HG03139 (cell line): Measurements from ENCODE around the gene U2AF2.

Experiments used
- ATAC-seq: cut with Tn5 transposase; IDR thresholded peaks from one replicate; pipeline ENCODE4 v1.9.1; 2021; ENCODE audit not compliant: unreplicated experiment

U2AF2 gene

GRCh38 chr19:55642153-55643002, 12.5 kb upstream of the U2AF2 start:
- ATAC-seq: no peak

DNA sequence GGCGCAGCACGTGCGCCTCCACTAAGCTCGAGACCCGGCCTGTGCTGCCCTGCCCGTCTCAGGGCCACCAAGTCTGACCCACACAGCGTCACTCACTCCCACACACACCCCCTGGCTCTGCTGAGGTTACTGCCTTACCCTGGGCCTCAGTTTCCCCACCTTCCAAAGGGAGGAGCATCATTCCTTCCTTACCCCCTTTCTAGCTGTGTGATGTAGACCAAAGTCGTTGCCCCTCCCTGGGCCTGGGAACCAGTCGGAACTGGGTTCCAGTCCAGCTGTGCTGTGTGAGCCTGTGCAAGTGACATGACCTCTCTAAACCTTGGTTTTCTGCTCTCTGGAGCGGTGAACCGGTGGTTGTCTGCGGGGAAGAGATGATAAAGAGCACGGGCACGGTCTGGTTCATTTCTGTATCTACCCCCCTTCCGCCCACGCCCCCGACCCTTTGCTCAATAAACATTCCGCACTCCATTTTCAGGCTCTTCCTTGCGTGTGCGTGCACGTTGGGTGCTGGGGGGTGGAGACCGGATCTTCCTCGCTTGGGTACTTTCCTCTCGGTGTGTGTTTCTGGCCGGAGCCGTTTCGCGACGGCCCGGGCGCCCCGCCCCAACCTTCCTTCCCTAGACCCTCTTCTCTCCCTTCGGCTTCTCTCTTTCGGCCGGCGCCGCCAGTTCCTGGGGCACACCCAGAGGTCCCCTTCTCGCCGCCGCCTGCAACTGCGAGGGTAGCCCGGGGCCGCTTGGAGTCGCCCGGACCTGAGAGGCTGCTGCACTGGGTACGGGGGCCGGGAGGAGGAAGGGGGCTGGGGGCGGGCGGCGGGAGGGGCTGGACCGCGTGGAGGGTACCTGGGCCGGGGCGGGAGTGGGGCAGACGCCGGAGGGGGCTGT, 11.6 kb upstream of the U2AF2 start, which contains the start of gene ZNF581:
Gene ZNF581 (plus strand): TSS at position 647 of the 884 bp plus-strand sequence. CDS start 923 bp downstream, outside the sequence.
- peak; percentile 32 for ATAC-seq

DNA sequence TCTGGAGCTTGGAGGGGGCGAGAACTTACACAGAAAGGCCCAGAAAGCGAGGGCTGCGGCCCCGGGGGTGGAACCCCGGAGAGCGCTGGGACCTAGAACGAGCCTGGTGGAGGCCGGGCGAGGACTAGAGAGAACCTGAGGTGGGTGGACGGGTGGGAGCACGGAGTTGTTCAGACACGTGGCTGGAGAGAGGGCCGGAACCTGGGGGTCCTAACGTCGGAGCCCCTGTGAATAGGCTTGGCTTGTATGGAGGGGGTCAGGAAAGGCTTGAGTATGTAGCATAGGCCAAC, 11.0 kb upstream of the U2AF2 start:
- ATAC-seq: no peak

- no peak for ATAC-seq
Measured at GRCh38 chr19:55644191-55644833, 10.5 kb upstream of the U2AF2 start.

GRCh38 chr19:55644842-55645511, 9.9 kb upstream of the U2AF2 start:
- no peak for ATAC-seq

DNA sequence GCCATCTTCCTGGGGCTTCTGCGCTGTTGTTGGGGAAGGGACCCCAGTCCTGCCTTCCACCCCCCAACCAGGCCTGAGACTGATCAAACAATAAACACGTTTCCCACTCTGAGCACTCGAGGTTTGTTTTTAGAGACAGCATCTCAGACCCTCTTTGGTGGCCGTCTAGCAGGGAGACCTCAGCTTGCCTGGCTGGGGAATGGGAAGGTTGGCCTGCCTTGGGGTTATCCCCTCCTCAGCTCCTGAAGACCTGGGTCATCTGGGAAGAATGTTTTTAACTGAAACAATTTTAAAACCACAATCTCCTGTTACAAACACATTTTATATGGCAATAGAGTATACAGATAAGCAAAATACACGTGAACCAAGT, 9.3 kb upstream of the U2AF2 start:
- ATAC-seq: no peak

- no peak for ATAC-seq
Measured at GRCh38 chr19:55646889-55647731, 7.7 kb upstream of the U2AF2 start.

DNA sequence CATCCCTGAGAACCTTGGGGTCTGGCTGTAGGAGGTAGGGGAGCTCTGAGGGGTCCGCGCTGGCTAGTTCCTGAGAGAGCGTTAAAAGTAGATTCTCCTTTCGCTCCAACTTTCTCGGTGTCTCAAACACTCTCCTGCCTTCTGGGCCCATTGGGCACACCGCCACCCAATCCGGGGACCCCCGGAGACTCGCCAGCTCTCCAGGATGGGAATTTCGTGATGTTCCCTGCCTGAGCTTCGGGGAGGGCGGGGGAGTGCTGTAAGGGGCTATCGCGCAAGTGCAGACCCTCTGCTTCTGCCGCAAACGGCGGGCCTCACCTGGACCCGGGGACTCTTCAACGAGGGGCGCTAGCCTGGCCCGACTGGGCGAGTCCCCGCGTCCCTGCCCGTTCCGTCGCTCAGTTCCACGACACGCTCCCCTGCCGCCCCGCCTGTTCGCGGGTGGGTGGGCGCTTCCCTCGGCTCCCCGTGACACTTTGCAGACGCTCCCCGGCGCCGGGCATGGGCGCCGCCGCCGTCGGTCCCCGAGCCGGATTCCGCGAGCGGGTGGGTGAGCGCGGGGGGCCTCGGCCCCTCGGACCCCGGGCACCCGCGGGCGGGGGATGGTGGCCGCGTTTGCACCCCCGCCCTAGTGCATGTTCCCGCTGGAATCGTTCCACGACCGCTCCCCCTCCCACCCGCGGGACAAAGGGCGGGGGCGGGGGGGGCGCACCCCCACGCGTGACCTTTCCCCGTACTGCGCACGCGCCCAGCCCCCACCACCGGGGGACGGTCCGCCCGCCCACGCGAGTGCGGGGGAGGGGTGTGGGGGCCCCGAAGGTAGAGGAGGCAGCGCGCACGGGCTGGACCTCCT, 6.9 kb upstream of the U2AF2 start, which contains the start of gene CCDC106:
Gene CCDC106 (plus strand): TSS at position 481 of the 853 bp plus-strand sequence. CDS start 835 bp downstream, outside the sequence.
- no peak for ATAC-seq

DNA sequence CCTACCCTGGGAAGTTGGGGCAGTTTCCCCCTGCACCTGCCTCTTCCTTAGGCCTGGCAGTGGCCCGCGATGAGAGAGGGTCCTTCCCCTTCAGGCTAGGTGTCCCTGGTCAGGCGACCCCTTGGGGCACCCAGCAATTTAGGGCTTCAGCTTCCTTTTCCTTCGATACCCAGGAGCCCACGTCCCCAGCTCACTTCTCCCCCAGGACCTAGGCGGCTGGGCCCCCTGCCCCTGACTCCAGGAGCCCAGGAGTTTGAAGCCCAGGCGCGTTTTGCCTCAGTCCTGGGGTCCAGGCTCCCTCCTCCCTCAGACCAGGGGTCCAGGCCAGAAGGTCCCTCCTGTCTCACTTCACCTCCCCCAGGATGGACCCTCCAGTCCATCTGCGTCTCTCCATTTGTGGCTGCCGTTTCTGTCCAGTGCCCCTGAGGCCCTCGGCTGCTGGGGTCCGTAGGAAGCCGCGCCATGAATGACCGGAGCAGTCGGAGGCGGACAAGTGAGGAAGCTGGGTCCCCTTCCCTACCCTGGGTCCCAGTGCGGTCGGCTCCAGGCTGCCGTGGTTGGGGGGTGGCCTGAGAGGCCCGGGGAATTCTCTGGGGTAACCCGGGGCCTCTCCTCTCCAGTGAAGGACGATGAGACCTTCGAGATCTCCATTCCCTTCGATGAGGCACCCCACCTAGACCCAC, 6.1 kb upstream of the U2AF2 start:
- ATAC-seq: no peak

DNA sequence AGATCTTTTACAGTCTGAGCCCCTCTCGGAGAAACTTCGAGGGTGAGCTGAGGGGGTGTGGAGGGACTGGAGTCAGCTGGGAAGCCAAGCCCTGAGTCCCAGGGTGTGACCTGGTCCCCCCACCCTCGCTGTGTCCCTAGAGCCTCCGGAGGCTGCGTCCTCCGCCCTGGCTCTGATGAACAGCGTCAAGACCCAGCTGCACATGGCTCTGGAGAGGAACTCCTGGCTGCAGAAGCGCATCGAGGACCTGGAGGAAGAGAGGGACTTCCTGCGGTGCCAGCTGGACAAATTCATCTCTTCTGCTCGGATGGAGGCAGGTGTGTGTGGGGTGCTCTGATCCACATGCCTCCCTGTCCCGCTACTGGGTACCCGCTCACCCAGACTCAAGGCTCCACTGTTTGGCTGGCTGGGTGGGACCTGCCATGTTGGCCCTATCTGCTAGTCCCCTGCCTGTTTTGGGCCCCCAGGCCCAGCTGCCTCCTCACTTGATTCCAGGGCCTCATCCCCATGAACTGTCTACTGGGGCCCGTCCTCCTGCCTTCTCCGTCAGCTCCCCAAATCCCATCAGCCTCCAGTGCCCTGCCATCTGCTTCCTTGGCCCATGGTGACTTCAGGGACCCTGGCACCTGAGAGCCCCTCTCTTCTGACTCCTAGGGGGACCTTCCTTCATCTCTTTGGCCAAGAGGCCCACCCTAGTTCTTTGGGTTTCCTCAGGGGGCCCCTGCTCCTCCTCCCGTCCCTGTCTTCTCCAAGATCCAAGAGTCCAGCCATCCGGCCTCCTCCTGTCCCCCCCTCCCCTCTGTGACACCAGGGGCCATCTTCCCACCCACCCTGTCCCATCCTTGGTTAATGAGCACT, 5.3 kb upstream of the U2AF2 start:
- no peak for ATAC-seq

DNA sequence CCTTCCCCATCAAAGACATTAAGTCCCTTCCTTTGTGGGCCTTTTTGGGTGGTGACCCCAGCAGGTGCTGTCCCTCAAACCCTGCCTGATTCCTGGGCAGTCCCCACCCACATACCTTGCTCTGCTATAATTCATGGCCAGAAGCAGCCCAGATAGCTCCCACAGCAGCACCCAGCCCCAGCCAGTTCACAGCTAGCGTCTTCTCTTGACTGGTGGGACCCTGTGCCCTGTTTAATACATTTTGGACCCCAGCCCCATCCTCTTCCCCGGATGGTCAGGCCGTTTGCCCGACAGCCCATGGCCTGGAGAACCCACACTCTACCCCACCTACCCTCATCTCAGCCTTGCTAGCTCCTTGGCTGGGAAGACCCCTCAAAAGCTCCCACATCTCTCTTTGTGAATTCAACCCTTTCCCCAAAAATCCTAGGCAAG, 4.7 kb upstream of the U2AF2 start:
- ATAC-seq: no peak

- ATAC-seq: no peak
Measured at GRCh38 chr19:55650602-55651230, 4.1 kb upstream of the U2AF2 start.

- no peak for ATAC-seq
Measured at GRCh38 chr19:55651236-55651635, 3.6 kb upstream of the U2AF2 start.

DNA sequence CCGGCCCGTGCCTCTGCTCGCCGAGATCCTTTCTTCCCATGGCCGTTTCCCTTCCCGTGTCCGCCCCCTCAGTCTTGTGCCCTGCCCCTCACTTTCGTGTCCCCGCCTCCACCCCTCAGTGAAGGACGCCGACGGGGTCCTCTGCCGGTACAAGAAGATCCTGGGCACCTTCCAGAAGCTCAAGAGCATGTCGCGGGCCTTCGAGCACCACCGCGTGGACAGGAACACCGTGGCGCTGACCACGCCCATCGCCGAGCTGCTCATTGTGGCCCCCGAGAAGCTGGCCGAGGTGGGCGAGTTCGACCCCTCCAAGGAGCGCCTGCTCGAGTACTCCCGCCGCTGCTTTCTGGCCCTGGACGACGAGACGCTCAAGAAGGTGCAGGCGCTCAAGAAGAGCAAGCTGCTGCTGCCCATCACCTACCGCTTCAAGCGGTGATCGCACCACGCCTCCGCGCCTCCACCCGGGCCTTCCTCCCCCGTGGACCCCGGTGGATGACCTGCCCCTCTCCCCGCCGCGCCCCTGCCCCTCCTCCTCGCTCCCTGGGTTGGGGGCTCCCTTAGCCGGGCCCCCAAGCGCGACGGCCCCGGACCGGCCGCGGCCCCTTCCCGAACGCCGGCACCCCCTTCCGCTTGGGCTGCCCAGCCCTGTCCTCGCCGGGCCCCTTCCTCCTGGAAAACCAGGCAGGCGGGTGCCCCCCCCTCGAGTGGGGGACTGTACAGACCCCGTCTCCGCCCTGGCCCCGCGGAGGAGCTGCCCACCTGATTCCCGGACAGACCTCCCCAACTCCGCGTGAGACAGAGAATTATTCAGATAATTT, 2.3 kb upstream of the U2AF2 start:
- ATAC-seq: no peak

DNA sequence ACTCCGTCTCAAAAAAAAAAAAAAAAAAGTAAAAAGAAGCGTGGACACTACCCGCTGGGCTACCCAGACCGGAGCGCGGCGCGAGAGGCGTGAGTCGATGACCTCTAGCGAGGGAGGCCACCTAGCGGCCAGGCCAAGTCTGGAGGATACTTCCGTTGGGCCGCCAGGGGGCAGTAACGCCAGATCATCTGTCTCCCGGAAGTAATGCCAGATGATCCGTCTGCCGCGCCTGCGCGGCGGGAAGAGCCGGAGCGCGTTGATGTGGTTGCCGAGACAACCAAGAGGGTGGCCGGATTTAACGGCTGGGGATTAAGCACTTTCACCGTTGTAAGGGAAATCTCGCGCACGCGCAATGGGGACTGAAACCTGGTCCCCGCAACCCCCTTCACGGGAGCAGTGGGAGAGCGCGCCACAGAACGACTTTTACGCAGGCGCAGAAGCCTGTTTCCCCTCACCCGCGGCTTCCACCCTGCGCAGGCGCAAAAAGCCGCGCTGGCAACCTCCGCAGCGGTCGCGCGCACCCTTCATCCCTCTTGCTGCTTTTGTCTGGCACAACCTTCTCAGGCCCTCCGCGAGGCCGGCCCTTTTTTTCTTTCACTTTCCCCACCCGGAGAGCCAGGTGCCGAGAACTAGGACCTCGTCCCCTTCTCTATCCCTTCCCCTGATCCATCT, 1.0 kb upstream of the U2AF2 start:
- ATAC-seq: peak; percentile 36
